ENCODE data around the gene SLC6A17. TPM values are rescaled to one million over a fixed set of nuclear protein-coding genes. Genes with fewer than 3 reads are reported as not detected.

The SLC6A17 gene
- total RNA-seq, 4 donors from 2014 or later, result under 0.01 to 1.7 (median 0.91) TPM

- H3K4me3 ChIP-seq, result no peak overlapping the region
- H3K36me3 ChIP-seq, result no peaks in the 10 kb centered on the region
- TF ChIP-seq POLR2A (IDR thresholded peaks at IDR 0.05) (no peak), EP300 (IDR thresholded peaks at IDR 0.05) (no peak), POLR2AphosphoS5 (IDR thresholded peaks at IDR 0.05) (no peak), CTCF (IDR thresholded peaks at IDR 0.05) (no peak)
- H3K9me3 ChIP-seq, result peaks cover 0 to 4% (median 0%) of the 10 kb centered on the region in 3 donors
- no peak overlapping the region for H3K27ac ChIP-seq
- H3K4me1 ChIP-seq, result peaks cover 0 to 6% (median 3%) of the 10 kb centered on the region in 3 donors
- whole genome bisulfite sequencing, 2 donors (ENCODE audit: low coverage in 1 of 2), result 13 to 16% methylated on average over 3 of the region's 7 CpGs
- peak; percentile 69 for ATAC-seq
- H3K27me3 ChIP-seq, result peaks cover 72% of the 10 kb centered on the region
Observed at GRCh38 chr1:110155878-110156522, 5.7 kb downstream of the SLC6A17 start.

- Histone ChIP-seq H3K4me3 (no peak overlapping the region), H3K4me1 (no peaks in the 10 kb centered on the region), H3K27me3 (peaks cover 58% of the 10 kb centered on the region), H3K36me3 (no peaks in the 10 kb centered on the region), H3K27ac (no peak overlapping the region), H3K9me3 (peaks cover 0 to 4% (median 0%) of the 10 kb centered on the region in 3 donors)
- no peak for TF ChIP-seq POLR2AphosphoS5 (IDR thresholded peaks at IDR 0.05)
- no peak for TF ChIP-seq POLR2A (IDR thresholded peaks at IDR 0.05)
- no peak for TF ChIP-seq EP300 (IDR thresholded peaks at IDR 0.05)
- TF ChIP-seq CTCF (IDR thresholded peaks at IDR 0.05), result no peak
- ATAC-seq, result no peak
- 67 to 79% methylated on average over 3 to 4 of the region's 5 CpGs for WGBS, 2 donors (ENCODE audit: low coverage in 1 of 2)
Observed at GRCh38 chr1:110158261-110158660, 8.0 kb downstream of the SLC6A17 start.

GRCh38 chr1:110159168-110159567 is 8.9 kb downstream of the SLC6A17 start:
- TF ChIP-seq POLR2A (IDR thresholded peaks at IDR 0.05) (no peak), POLR2AphosphoS5 (IDR thresholded peaks at IDR 0.05) (no peak), CTCF (IDR thresholded peaks at IDR 0.05) (no peak), EP300 (IDR thresholded peaks at IDR 0.05) (no peak)
- H3K4me1 ChIP-seq, result no peaks in the 10 kb centered on the region
- peaks cover 0 to 4% (median 0%) of the 10 kb centered on the region in 3 donors for H3K9me3 ChIP-seq
- no peak for ATAC-seq
- H3K36me3 ChIP-seq, result no peaks in the 10 kb centered on the region
- no peak overlapping the region for H3K27ac ChIP-seq
- WGBS, 2 donors (ENCODE audit: low coverage in 1 of 2), result 75% methylated on average over 2 of the region's 2 CpGs; no CpG with 5 or more reads in 1 of the 2 donors
- peaks cover 49% of the 10 kb centered on the region for H3K27me3 ChIP-seq
- no peak overlapping the region for H3K4me3 ChIP-seq

GRCh38 chr1:110160538-110161100 is 10.3 kb downstream of the SLC6A17 start:
- Histone ChIP-seq H3K27ac (no peak overlapping the region), H3K4me3 (no peak overlapping the region), H3K27me3 (peaks cover 35% of the 10 kb centered on the region), H3K4me1 (no peaks in the 10 kb centered on the region), H3K9me3 (peaks cover 0 to 4% (median 0%) of the 10 kb centered on the region in 3 donors), H3K36me3 (no peaks in the 10 kb centered on the region)
- ATAC-seq, result no peak
- TF ChIP-seq EP300 (IDR thresholded peaks at IDR 0.05) (no peak), POLR2AphosphoS5 (IDR thresholded peaks at IDR 0.05) (no peak), POLR2A (IDR thresholded peaks at IDR 0.05) (no peak), CTCF (IDR thresholded peaks at IDR 0.05) (no peak)
- WGBS, 2 donors (ENCODE audit: low coverage in 1 of 2), result 43 to 70% methylated on average over 7 to 9 of the region's 10 CpGs

GRCh38 chr1:110161165-110161564 is 10.9 kb downstream of the SLC6A17 start:
- TF ChIP-seq POLR2A (IDR thresholded peaks at IDR 0.05) (no peak), CTCF (IDR thresholded peaks at IDR 0.05) (no peak), POLR2AphosphoS5 (IDR thresholded peaks at IDR 0.05) (no peak), EP300 (IDR thresholded peaks at IDR 0.05) (no peak)
- H3K9me3 ChIP-seq, result peaks cover 0 to 4% (median 0%) of the 10 kb centered on the region in 3 donors
- WGBS, 2 donors (ENCODE audit: low coverage in 1 of 2), result 76 to 90% methylated on average over 2 of the region's 3 CpGs
- H3K4me3 ChIP-seq, result no peak overlapping the region
- H3K36me3 ChIP-seq, result no peaks in the 10 kb centered on the region
- peaks cover 32% of the 10 kb centered on the region for H3K27me3 ChIP-seq
- no peak for ATAC-seq
- H3K4me1 ChIP-seq, result no peaks in the 10 kb centered on the region
- no peak overlapping the region for H3K27ac ChIP-seq

All from gastroesophageal sphincter (tissue), 4 donors.